Measurements from ENCODE around the gene ACAA2. TPM values are rescaled to one million over a fixed set of nuclear protein-coding genes. Genes with fewer than 3 reads are reported as not detected.

ACAA2 gene
- total RNA-seq = 100 to 1,000 TPM in 1 of 2 experiments, 10 to 100 TPM in 1; 73.6 to 105 TPM

- CTCF ChIA-PET = interaction anchor here (0.7 to 1.9 kb wide), 3 partner anchors 35 to 326 kb away, joined by 3 to 4 read pairs (median 4); partner anchors contain the start of gene C18orf32
- H3K36me3 Mint-ChIP-seq = peaks cover 49% of the 10 kb centered on the region
Observed at GRCh38 chr18:49813319-49814146, at the start of gene ACAA2. Gene ACAA2 (minus strand): TSS chr18:49813533. CDS start chr18:49813484, 49 bp downstream.

GRCh38 chr18:49862656-49863385, 49.5 kb upstream of the ACAA2 start:
- DNase-seq = no peak
- ATAC-seq = no peak
- Mint-ChIP-seq H3K4me1 (no peaks in the 10 kb centered on the region), H3K4me3 (no peak overlapping the region), H3K36me3 (no peaks in the 10 kb centered on the region), H3K9me3 (ENCODE audit: low read depth) (no peaks in the 10 kb centered on the region), H3K27ac (no peak overlapping the region), H3K27me3 (peaks cover 3% of the 10 kb centered on the region)
- CTCF ChIA-PET = interaction anchor here (0.6 to 5.5 kb wide), 8 partner anchors 112 to 353 kb away, joined by 3 to 64 read pairs (median 4); partner anchors contain the start of gene LIPG

More at GRCh38 chr18:49813319-49814146, at the start of gene ACAA2:
- no peaks in the 10 kb centered on the region for H3K27me3 Mint-ChIP-seq
- DNase-seq (peak; percentile 89), ATAC-seq (peak; percentile 84)
- H3K4me1 Mint-ChIP-seq = peaks cover 61% of the 10 kb centered on the region
- peaks cover 5% of the 10 kb centered on the region for H3K9me3 Mint-ChIP-seq (ENCODE audit: low read depth)
- peak within 1 kb of the TSS; percentile 91 for H3K4me3 Mint-ChIP-seq
- H3K27ac Mint-ChIP-seq = peak within 1 kb of the TSS; percentile 97

- CTCF ChIA-PET = interaction anchor here (0.7 to 5.5 kb wide), 13 partner anchors 9 to 351 kb away, joined by 3 to 64 read pairs (median 4); partner anchors contain the start of gene LIPG
- DNase-seq (no peak), ATAC-seq (no peak)
- H3K4me1 Mint-ChIP-seq = no peaks in the 10 kb centered on the region
- H3K27me3 Mint-ChIP-seq = peaks cover 3% of the 10 kb centered on the region
- H3K36me3 Mint-ChIP-seq = no peaks in the 10 kb centered on the region
- no peak overlapping the region for H3K27ac Mint-ChIP-seq
- no peaks in the 10 kb centered on the region for H3K9me3 Mint-ChIP-seq (ENCODE audit: low read depth)
- H3K4me3 Mint-ChIP-seq = no peak overlapping the region
Observed at GRCh38 chr18:49861659-49862058, 48.3 kb upstream of the ACAA2 start.

GRCh38 chr18:49859725-49860124, 46.4 kb upstream of the ACAA2 start:
- no peaks in the 10 kb centered on the region for H3K4me1 Mint-ChIP-seq
- ATAC-seq = no peak
- H3K27me3 Mint-ChIP-seq = peaks cover 3% of the 10 kb centered on the region
- H3K36me3 Mint-ChIP-seq = no peaks in the 10 kb centered on the region
- no peak overlapping the region for H3K27ac Mint-ChIP-seq
- DNase-seq = no peak
- CTCF ChIA-PET = interaction anchor here (0.6 to 5.5 kb wide), 20 partner anchors 10 to 394 kb away, joined by 3 to 64 read pairs (median 5); partner anchors contain the start of gene C18orf32
- H3K4me3 Mint-ChIP-seq = no peak overlapping the region
- H3K9me3 Mint-ChIP-seq (ENCODE audit: low read depth) = no peaks in the 10 kb centered on the region

GRCh38 chr18:49859021-49859359, 45.7 kb upstream of the ACAA2 start:
- ATAC-seq = no peak
- DNase-seq = no peak
- Mint-ChIP-seq H3K4me1 (no peaks in the 10 kb centered on the region), H3K27ac (no peak overlapping the region), H3K27me3 (no peaks in the 10 kb centered on the region), H3K4me3 (no peak overlapping the region), H3K9me3 (ENCODE audit: low read depth) (no peaks in the 10 kb centered on the region), H3K36me3 (no peaks in the 10 kb centered on the region)
- CTCF ChIA-PET = interaction anchor here (0.7 to 5.5 kb wide), 30 partner anchors 8 to 400 kb away, joined by 3 to 64 read pairs (median 5); partner anchors contain the start of gene C18orf32

- ATAC-seq (no peak), DNase-seq (peak; percentile 67)
- Mint-ChIP-seq H3K27ac (no peak overlapping the region), H3K27me3 (no peaks in the 10 kb centered on the region), H3K36me3 (no peaks in the 10 kb centered on the region), H3K9me3 (ENCODE audit: low read depth) (no peaks in the 10 kb centered on the region), H3K4me1 (no peaks in the 10 kb centered on the region), H3K4me3 (no peak overlapping the region)
- CTCF ChIA-PET = interaction anchor here (0.7 to 5.5 kb wide), 31 partner anchors 9 to 399 kb away, joined by 3 to 64 read pairs (median 5); partner anchors contain the start of gene C18orf32
Observed at GRCh38 chr18:49858309-49859020, 45.1 kb upstream of the ACAA2 start.

- Mint-ChIP-seq H3K4me1 (no peaks in the 10 kb centered on the region), H3K4me3 (no peak overlapping the region), H3K27ac (no peak overlapping the region), H3K36me3 (no peaks in the 10 kb centered on the region), H3K9me3 (ENCODE audit: low read depth) (no peaks in the 10 kb centered on the region), H3K27me3 (no peaks in the 10 kb centered on the region)
- ATAC-seq (no peak), DNase-seq (no peak)
- CTCF ChIA-PET = interaction anchor here (1.1 to 5.5 kb wide), 12 partner anchors 8 to 348 kb away, joined by 3 to 64 read pairs (median 6); no protein-coding TSS in a partner anchor
Observed at GRCh38 chr18:49857708-49858107, 44.4 kb upstream of the ACAA2 start.

GRCh38 chr18:49856496-49856895, 43.2 kb upstream of the ACAA2 start:
- CTCF ChIA-PET = interaction anchor here (0.6 to 2.7 kb wide), 3 partner anchors 304 to 353 kb away, joined by 4 to 12 read pairs (median 10); no protein-coding TSS in a partner anchor
- ATAC-seq (no peak), DNase-seq (no peak)
- H3K4me3 Mint-ChIP-seq = no peak overlapping the region
- no peaks in the 10 kb centered on the region for H3K4me1 Mint-ChIP-seq
- no peak overlapping the region for H3K27ac Mint-ChIP-seq
- H3K36me3 Mint-ChIP-seq = no peaks in the 10 kb centered on the region
- H3K27me3 Mint-ChIP-seq = no peaks in the 10 kb centered on the region
- no peaks in the 10 kb centered on the region for H3K9me3 Mint-ChIP-seq (ENCODE audit: low read depth)

- CTCF ChIA-PET = interaction anchor here (2.3 kb wide), 1 partner anchor 345 kb away, joined by 12 read pairs; no protein-coding TSS in a partner anchor
- no peaks in the 10 kb centered on the region for H3K36me3 Mint-ChIP-seq
Observed at GRCh38 chr18:49855711-49856415, 42.5 kb upstream of the ACAA2 start.

GRCh38 chr18:49854681-49855080, 41.3 kb upstream of the ACAA2 start:
- Mint-ChIP-seq H3K27me3 (no peaks in the 10 kb centered on the region), H3K27ac (no peak overlapping the region), H3K4me1 (no peaks in the 10 kb centered on the region), H3K4me3 (no peak overlapping the region), H3K36me3 (no peaks in the 10 kb centered on the region), H3K9me3 (ENCODE audit: low read depth) (no peaks in the 10 kb centered on the region)
- CTCF ChIA-PET = interaction anchor here (0.7 to 2.3 kb wide), 2 partner anchors 295 to 344 kb away, joined by 3 to 12 read pairs; no protein-coding TSS in a partner anchor
- DNase-seq (no peak), ATAC-seq (no peak)

More at GRCh38 chr18:49855711-49856415, 42.5 kb upstream of the ACAA2 start:
- H3K4me3 Mint-ChIP-seq = no peak overlapping the region
- ATAC-seq (no peak), DNase-seq (no peak)
- H3K9me3 Mint-ChIP-seq (ENCODE audit: low read depth) = no peaks in the 10 kb centered on the region
- H3K27me3 Mint-ChIP-seq = no peaks in the 10 kb centered on the region
- no peaks in the 10 kb centered on the region for H3K4me1 Mint-ChIP-seq
- no peak overlapping the region for H3K27ac Mint-ChIP-seq

- peaks cover under 1% of the 10 kb centered on the region for H3K27me3 Mint-ChIP-seq
- H3K4me3 Mint-ChIP-seq = no peak overlapping the region
- H3K4me1 Mint-ChIP-seq = no peaks in the 10 kb centered on the region
- H3K27ac Mint-ChIP-seq = no peak overlapping the region
- ATAC-seq (no peak), DNase-seq (no peak)
- CTCF ChIA-PET = interaction anchor here (1.0 kb wide), 1 partner anchor 9 kb away, joined by 3 read pairs; no protein-coding TSS in a partner anchor
- H3K9me3 Mint-ChIP-seq (ENCODE audit: low read depth) = no peaks in the 10 kb centered on the region
- H3K36me3 Mint-ChIP-seq = no peaks in the 10 kb centered on the region
Observed at GRCh38 chr18:49853436-49853835, 40.1 kb upstream of the ACAA2 start.

- ATAC-seq = no peak
- CTCF ChIA-PET = interaction anchor here (1.0 kb wide), 1 partner anchor 9 kb away, joined by 3 read pairs; no protein-coding TSS in a partner anchor
- H3K27ac Mint-ChIP-seq = no peak overlapping the region
Observed at GRCh38 chr18:49853011-49853410, 39.7 kb upstream of the ACAA2 start.

More at GRCh38 chr18:49853011-49853410, 39.7 kb upstream of the ACAA2 start:
- no peak overlapping the region for H3K4me3 Mint-ChIP-seq
- no peaks in the 10 kb centered on the region for H3K9me3 Mint-ChIP-seq (ENCODE audit: low read depth)
- H3K36me3 Mint-ChIP-seq = no peaks in the 10 kb centered on the region
- no peak for DNase-seq
- H3K4me1 Mint-ChIP-seq = no peaks in the 10 kb centered on the region
- H3K27me3 Mint-ChIP-seq = peaks cover 3% of the 10 kb centered on the region

All from activated CD8-positive, alpha-beta memory T cell treated with anti-CD3 and anti-CD28 coated beads, Interleukin-2, amount 10 ng/mL, durations not matched to agents 7 days and 5 days (primary cell).